ENCODE measurements around the gene RTKN. TPM values are rescaled to one million over a fixed set of nuclear protein-coding genes. Genes with fewer than 3 reads are reported as not detected.
A peak's percentile ranks its signal among the peaks of the same experiment; 100 is the strongest.
"Not testable (repeated sequence)": the region's sequence is repeated elsewhere in the genome, so short reads cannot be mapped to it uniquely, and the experiment has no call there.

Gene RTKN
- total RNA-seq, 2 experiments from 2014 or later: 1.1 TPM

DNA sequence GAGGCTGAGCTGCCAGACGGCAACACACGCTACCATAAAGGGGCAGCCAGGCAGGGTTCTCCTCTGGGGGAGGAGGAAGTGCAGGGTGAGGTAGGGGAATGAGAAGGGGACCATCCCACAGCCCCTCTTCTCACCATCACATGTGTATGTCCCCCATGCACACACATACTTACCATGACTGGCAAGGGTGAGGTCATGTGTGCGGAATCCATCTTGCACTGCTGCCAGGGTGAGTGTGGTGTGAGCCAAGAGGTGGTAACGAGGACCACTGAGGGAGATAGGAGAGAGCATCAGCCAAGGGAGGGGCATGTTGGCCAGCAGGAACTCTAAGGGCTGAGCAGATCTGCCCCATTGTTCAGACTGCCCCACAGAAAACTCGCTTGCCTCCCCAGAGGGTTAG, 13.1 kb downstream of the RTKN start:
- Mint-ChIP-seq H3K4me3 (no peak overlapping the region), H3K36me3 (ENCODE audit: low read depth) (peaks cover 18% of the 10 kb centered on the region), H3K27ac (no peak overlapping the region), H3K4me1 (peaks cover 3% of the 10 kb centered on the region), H3K27me3 (no peaks in the 10 kb centered on the region), H3K9me3 (no peaks in the 10 kb centered on the region)
- CTCF ChIA-PET: no interaction called here
- POLR2A ChIA-PET: no interaction called here
- DNase-seq: no peak

DNA sequence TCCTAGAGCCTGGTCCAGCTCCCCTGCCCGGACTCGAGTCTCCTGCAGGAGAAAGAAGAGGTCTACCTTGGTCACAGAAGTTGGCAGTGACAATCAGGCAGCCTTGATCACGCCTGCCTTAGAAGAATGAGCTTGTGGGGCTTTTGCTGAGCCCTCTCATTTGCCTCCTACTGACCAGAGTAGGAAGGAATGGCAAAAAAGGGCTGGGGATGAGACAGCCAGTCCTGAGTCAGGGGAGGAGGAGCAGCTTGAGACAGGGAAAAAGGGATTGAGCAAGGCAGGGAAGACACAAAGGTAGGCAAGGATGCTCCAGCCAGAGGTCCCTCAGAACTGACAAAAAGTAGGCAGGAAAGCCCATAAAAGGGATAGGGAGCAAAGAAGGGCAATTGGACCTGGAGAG, 14.2 kb downstream of the RTKN start:
- ChIA-PET CTCF (no interaction called here), POLR2A (interaction anchor here (1.1 kb wide), 1 partner anchor 27 kb away, joined by 3 read pairs; the partner anchor contains the start of gene INO80B)
- Mint-ChIP-seq H3K4me3 (no peak overlapping the region), H3K9me3 (no peaks in the 10 kb centered on the region), H3K27ac (no peak overlapping the region), H3K36me3 (ENCODE audit: low read depth) (peaks cover 28% of the 10 kb centered on the region), H3K4me1 (peaks cover 14% of the 10 kb centered on the region), H3K27me3 (no peaks in the 10 kb centered on the region)
- no peak for DNase-seq

DNA sequence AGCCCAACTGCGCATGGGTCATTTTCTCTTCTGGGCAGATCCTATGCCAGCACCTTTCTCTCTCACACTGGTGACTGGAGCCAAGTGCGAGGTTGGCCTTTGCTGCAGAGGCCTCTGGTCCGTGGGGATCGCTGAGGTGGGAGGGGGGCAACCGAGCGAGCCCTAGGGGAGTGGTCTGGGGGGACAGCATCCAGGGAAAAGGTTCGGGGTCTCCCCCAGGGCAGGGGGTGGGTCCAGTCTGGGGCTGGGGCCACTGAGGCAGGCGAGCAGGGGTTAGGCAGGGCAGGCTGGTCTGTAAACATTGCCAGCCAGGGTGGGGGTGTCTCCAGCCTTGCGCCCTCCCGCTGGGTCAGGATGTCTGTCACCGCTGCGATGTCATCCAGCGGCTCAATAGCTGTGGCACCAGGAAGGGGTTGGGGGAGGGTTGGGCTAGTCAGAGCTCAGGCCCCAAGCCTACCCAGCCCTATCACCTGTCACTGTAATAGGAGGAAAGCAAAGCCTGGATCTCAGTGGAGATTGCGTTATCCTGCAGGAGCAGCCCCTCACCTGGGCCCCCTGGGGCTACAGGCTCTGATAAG, 15.5 kb downstream of the RTKN start:
- H3K4me3 Mint-ChIP-seq: no peak overlapping the region
- H3K27me3 Mint-ChIP-seq: no peaks in the 10 kb centered on the region
- H3K9me3 Mint-ChIP-seq: no peaks in the 10 kb centered on the region
- DNase-seq: no peak
- CTCF ChIA-PET: no interaction called here
- POLR2A ChIA-PET: no interaction called here
- H3K27ac Mint-ChIP-seq: no peak overlapping the region
- peaks cover 29% of the 10 kb centered on the region for H3K36me3 Mint-ChIP-seq (ENCODE audit: low read depth)
- peaks cover 21% of the 10 kb centered on the region for H3K4me1 Mint-ChIP-seq

DNA sequence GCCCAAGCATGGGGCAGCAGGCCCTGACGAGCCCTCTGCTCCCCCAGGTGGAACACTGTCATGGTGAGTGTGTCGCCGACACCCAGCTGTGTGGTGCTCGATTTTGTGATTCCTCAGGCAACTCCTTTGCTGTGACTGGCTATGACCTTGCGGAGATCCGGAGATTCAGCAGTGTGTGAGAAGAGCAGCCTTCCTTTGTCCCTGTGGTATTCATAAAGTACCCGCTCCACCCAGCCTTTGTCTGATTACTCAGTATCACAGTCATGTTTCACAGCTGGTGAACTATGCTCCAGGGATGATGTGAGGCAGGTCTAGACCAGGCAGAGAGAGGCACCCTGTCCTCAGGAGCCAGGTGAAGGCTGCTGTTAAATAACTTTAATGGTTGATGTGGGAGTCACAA, 16.2 kb downstream of the RTKN start:
- Mint-ChIP-seq H3K36me3 (ENCODE audit: low read depth) (peaks cover 32% of the 10 kb centered on the region), H3K4me1 (peaks cover 25% of the 10 kb centered on the region), H3K4me3 (no peak overlapping the region), H3K27me3 (no peaks in the 10 kb centered on the region), H3K27ac (no peak overlapping the region), H3K9me3 (no peaks in the 10 kb centered on the region)
- CTCF ChIA-PET: no interaction called here
- POLR2A ChIA-PET: no interaction called here
- no peak for DNase-seq

DNA sequence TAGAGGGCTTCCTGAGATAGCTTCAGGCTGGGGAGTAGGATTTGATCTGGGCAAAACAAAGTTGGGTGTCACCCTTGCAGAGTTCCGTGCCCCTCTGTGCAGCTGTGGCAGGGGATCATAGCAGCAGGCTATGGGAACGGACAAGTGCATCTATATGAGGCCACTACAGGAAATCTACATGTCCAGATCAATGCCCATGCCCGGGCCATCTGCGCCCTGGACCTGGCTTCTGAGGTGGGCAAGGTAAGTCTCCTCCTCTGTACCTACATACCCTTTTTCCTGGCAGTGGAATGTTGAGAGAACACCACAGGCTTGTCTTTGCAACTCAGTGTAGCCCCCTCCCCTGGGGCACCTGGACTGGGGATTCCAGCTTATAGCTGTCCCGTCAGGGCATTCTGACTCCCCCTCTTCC, 16.7 kb downstream of the RTKN start:
- no peaks in the 10 kb centered on the region for H3K9me3 Mint-ChIP-seq
- H3K4me3 Mint-ChIP-seq: no peak overlapping the region
- H3K36me3 Mint-ChIP-seq (ENCODE audit: low read depth): peaks cover 32% of the 10 kb centered on the region
- DNase-seq: no peak
- ChIA-PET POLR2A (interaction anchor here (0.6 kb wide), 1 partner anchor 120 kb away, joined by 3 read pairs; no protein-coding TSS in a partner anchor), CTCF (no interaction called here)
- H3K4me1 Mint-ChIP-seq: peaks cover 29% of the 10 kb centered on the region
- peaks cover 4% of the 10 kb centered on the region for H3K27me3 Mint-ChIP-seq
- H3K27ac Mint-ChIP-seq: no peak overlapping the region

DNA sequence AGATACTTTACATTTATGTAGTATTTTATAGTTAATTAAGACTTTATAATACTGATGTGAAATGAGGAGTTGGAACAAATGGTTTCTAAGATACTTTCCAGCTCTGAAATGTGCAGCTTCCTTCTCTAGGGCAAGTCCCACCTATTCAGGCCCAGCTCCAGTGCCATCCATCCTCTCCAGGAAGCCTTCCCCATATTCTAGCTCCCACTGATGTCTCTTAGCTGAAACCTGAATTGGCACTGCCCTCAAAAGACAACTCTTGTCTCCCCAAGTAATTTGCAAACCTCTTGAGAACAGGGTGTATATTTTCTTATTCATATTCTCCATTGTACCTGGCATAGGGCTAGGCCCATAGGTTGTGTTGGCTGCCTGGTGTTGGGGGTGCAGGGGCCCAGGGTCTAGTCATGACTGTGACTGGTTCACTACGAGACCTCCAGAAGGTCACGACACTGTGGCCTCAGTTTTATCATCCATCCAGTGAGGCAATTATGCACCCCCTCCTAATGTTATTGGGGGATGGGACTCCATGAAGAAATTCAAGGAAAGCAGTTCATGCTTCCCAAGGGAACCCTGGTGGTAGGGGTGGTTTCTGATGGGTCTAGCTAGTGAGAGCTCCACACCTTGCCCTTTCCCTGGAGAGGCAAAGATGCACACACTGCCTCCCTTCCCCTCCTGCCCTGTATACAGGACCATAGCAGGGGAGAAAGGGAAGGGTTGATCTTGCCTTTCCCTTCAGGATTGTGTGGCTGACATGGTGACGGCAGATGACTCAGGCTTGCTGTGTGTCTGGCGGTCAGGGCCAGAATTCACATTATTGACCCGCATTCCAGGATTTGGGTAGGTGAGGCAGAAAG, 17.4 kb downstream of the RTKN start:
- Mint-ChIP-seq H3K4me1 (peaks cover 29% of the 10 kb centered on the region), H3K36me3 (ENCODE audit: low read depth) (peaks cover 32% of the 10 kb centered on the region), H3K27me3 (peaks cover 4% of the 10 kb centered on the region), H3K9me3 (no peaks in the 10 kb centered on the region), H3K4me3 (no peak overlapping the region), H3K27ac (no peak overlapping the region)
- ChIA-PET POLR2A (interaction anchor here (0.6 kb wide), 1 partner anchor 120 kb away, joined by 3 read pairs; no protein-coding TSS in a partner anchor), CTCF (no interaction called here)
- DNase-seq: no peak

DNA sequence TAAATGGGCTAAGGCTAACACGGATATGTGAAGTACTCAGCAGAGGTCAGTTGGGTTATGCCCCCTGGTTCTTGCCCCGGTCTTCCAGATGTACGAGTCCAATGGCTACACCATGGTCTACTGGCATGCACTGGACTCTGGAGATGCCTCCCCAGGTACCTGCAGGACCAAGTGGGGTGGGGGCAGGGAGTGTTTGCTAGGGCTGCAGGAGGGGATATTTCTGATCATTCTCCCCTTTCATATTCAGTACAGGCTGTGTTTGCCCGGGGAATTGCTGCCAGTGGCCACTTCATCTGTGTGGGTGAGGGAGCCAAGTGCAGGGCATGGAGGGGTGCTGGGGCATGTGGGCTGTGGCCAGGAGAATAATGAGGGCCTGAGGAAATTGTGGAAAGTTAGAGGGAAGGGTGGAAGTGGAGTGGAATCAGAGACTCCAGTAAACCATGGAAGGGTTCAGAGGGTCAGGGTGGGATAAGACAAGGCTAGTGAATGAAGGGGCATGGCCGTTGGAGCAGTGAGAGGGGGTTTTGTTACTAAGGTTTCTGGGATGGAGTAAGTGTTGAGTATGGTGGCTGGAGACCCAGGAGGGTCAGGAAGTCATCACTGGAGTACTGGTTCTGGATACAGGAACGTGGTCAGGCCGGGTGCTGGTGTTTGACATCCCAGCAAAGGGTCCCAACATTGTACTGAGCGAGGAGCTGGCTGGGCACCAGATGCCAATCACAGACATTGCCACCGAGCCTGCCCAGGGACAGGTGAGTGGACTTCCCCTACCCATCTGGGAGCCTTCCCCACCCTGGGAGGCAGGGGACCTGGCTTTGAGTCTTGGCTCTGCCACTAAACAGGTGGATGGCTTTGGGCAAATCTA, 18.3 kb downstream of the RTKN start:
- Mint-ChIP-seq H3K4me1 (peaks cover 29% of the 10 kb centered on the region), H3K27me3 (peaks cover 4% of the 10 kb centered on the region), H3K4me3 (peak overlapping the region; percentile 94), H3K27ac (peak overlapping the region; percentile 95), H3K36me3 (ENCODE audit: low read depth) (peaks cover 32% of the 10 kb centered on the region), H3K9me3 (no peaks in the 10 kb centered on the region)
- no peak for DNase-seq
- ChIA-PET POLR2A (no interaction called here), CTCF (interaction anchor here (3.1 kb wide), 1 partner anchor 30 kb away, joined by 23 read pairs; the partner anchor contains the start of gene INO80B)

DNA sequence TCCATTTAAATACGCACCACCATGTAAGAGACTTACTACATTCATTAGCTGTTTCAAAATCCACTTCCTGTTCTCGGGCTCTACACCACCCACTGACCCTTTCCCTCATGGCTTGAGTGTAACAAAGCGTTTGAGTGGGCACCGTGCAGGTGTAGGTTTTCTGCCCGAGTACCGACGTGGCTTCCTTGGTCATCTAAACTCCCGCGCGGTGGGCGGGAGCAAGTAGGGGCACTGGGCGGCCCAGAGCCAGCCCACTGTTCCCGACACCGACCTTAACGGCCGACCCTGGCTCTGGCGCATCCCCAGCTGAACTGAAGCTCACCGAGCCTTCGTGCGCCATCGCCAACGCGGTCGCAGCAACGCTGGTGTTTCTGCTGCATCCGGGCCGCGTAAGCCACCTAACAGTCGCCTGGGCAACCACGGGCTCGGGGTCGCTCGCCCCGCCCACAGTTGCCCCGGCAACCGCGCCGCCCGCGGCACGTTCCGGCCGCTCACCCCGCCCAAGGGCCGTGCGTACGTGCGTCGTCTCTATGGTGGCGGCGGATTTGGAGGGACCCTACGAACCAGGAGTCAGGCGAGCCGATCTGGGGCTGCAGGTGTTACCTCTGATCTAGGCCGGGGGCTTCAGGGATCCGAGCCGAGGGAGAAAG, 20.4 kb downstream of the RTKN start, which contains the start of the genes C2orf81 and WDR54:
Gene C2orf81 (minus strand): TSS at position 399 of the 650 bp plus-strand sequence. CDS start 59 bp downstream, at position 340.
Gene WDR54 (plus strand): TSS at position 510 of the 650 bp plus-strand sequence. CDS start 424 bp downstream, outside the sequence.
- H3K27ac Mint-ChIP-seq: peak within 1 kb of the TSS; percentile 95
- peaks cover 10% of the 10 kb centered on the region for H3K27me3 Mint-ChIP-seq
- H3K9me3 Mint-ChIP-seq: no peaks in the 10 kb centered on the region
- H3K4me1 Mint-ChIP-seq: peaks cover 29% of the 10 kb centered on the region
- DNase-seq: peak; percentile 96
- POLR2A ChIA-PET: interaction anchor here (0.6 to 2.8 kb wide), 13 partner anchors 19 to 431 kb away, joined by 3 to 31 read pairs (median 4); partner anchors contain the start of genes AUP1, HTRA2, INO80B and MRPL53
- CTCF ChIA-PET: interaction anchor here (0.9 to 3.1 kb wide), 7 partner anchors 30 to 164 kb away, joined by 3 to 23 read pairs (median 6); partner anchors contain the start of genes CCDC142, INO80B and TTC31
- peaks cover 32% of the 10 kb centered on the region for H3K36me3 Mint-ChIP-seq (ENCODE audit: low read depth)
- peak within 1 kb of the TSS; percentile 94 for H3K4me3 Mint-ChIP-seq

DNA sequence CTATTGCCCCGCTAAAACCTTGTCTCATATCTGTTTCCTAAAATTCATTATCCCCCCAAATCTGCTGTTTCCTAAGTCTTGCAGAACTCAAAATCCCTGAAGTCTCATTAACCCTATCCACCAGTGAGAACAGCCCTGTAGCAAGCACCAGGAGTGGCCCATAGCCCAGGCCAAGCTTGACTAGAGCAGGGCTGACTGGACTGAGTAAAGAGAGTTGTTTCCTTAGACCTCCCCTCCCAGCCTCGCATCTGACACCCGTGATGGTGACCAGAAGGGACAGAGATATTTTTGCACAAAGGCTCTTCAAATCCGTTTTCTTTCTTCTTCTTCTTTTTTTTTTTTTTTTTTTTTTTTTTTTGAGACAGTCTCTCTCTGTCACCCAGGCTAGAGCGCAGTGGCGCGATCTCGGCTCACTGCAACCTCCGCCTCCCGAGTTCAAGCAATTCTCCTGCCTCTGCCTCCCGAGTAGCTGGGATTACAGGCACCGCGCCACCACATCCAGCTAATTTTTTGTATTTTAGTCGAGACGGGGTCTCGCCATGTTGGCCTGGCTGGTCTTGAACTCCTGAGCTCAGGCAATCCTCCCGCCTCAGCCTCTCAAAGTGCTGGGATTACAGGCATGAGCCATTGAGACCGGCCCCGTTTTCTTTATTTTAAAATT, 21.2 kb downstream of the RTKN start:
- ChIA-PET POLR2A (interaction anchor here (0.7 to 2.8 kb wide), 9 partner anchors 19 to 168 kb away, joined by 3 to 31 read pairs (median 4); partner anchors contain the start of genes AUP1, HTRA2, INO80B and MRPL53), CTCF (interaction anchor here (0.9 to 3.1 kb wide), 6 partner anchors 29 to 111 kb away, joined by 3 to 23 read pairs (median 6); partner anchors contain the start of genes CCDC142, INO80B and TTC31)
- peaks cover 33% of the 10 kb centered on the region for H3K4me1 Mint-ChIP-seq
- not testable (repeated sequence) for H3K27me3 Mint-ChIP-seq, DNase-seq, H3K9me3 Mint-ChIP-seq
- peaks cover 29% of the 10 kb centered on the region for H3K36me3 Mint-ChIP-seq (ENCODE audit: low read depth)
- peak overlapping the region; percentile 95 for H3K27ac Mint-ChIP-seq
- H3K4me3 Mint-ChIP-seq: peak overlapping the region; percentile 94

DNA sequence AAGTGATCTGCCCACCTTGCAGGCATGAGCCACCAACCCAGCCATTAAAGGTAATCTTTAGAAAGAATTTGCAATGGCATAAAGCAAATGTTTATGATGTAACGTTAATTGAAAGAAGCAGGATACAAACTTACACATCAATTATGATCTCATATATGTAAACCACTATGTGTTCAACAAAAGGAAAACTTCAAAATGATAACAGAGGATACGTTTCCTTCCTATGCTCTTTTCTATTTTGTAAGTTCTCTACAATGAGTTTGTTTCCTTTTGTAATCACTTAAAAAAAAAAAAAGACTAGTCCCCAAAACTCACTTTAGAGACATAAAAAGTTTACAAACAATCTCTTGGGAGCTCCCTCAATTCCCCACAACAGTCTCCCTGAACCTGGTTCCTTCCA, 21.7 kb downstream of the RTKN start:
- Mint-ChIP-seq H3K27me3 (peaks cover 11% of the 10 kb centered on the region), H3K4me3 (no peak overlapping the region), H3K36me3 (ENCODE audit: low read depth) (peaks cover 24% of the 10 kb centered on the region), H3K4me1 (peaks cover 35% of the 10 kb centered on the region), H3K9me3 (no peaks in the 10 kb centered on the region), H3K27ac (no peak overlapping the region)
- POLR2A ChIA-PET: interaction anchor here (1.4 to 2.8 kb wide), 3 partner anchors 34 to 53 kb away, joined by 4 to 31 read pairs (median 28); partner anchors contain the start of genes INO80B, MRPL53 and WBP1
- CTCF ChIA-PET: interaction anchor here (2.5 to 3.1 kb wide), 2 partner anchors 29 to 34 kb away, joined by 10 to 23 read pairs; partner anchors contain the start of gene INO80B
- no peak for DNase-seq

DNA sequence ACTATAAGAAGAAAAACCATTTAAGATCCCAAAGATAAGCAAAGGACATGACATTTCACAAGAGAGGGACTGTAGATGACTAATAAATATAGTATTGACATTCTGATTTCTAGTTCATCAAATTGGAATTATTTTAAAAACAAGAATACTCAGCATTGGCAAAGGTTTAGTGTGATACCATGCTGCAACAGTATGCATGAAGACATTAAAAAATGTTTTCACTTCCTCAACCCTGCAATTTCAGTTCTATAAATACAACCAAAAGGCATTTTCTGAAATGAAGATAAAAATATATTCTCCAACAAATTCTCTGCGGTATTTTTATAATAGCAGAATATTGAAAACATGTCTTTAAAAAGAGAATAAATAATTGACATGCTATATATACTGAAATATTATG, 22.4 kb downstream of the RTKN start:
- peaks cover 35% of the 10 kb centered on the region for H3K4me1 Mint-ChIP-seq
- CTCF ChIA-PET: no interaction called here
- H3K36me3 Mint-ChIP-seq (ENCODE audit: low read depth): peaks cover 19% of the 10 kb centered on the region
- no peaks in the 10 kb centered on the region for H3K9me3 Mint-ChIP-seq
- no peak overlapping the region for H3K4me3 Mint-ChIP-seq
- H3K27ac Mint-ChIP-seq: no peak overlapping the region
- DNase-seq: no peak
- H3K27me3 Mint-ChIP-seq: peaks cover 14% of the 10 kb centered on the region
- POLR2A ChIA-PET: interaction anchor here (1.1 kb wide), 1 partner anchor 12 kb away, joined by 3 read pairs; no protein-coding TSS in a partner anchor

Measured in activated CD4-positive, alpha-beta memory T cell treated with anti-CD3 and anti-CD28 coated beads, Interleukin-2, amount 10 ng/mL, durations not matched to agents 7 days and 5 days (primary cell).